DOHH2 (cell line): Measurements from ENCODE around the gene EPHA10.

ENCODE experiments used
- H3F3A ChIP-seq: fragments of 200-600 bp; sonication (generic), shearing (Covaris generic); 2 replicates; pipeline ENCODE4 v1.6.0; 2016; ENCODE audit warnings: antibody characterized with exemption, mild to moderate bottlenecking; ENCODE audit not compliant: control insufficient read depth, insufficient read depth
- H3K27ac ChIP-seq: fragments of 200-600 bp; sonication (generic); 2 replicates; pipeline ENCODE4 v1.5.1; 2014; ENCODE audit warnings: low read depth, mild to moderate bottlenecking, low read length, moderate library complexity
- H3K27me3 ChIP-seq: fragments of 200-600 bp; sonication (generic); 2 replicates; pipeline ENCODE4 v1.6.1; 2014; ENCODE audit warnings: mild to moderate bottlenecking, low read length, mixed read lengths; ENCODE audit not compliant: control insufficient read depth
- H3K36me3 ChIP-seq: fragments of 200-600 bp; sonication (generic); 2 replicates; pipeline ENCODE4 v1.6.1; 2014; ENCODE audit warnings: mild to moderate bottlenecking, low read length, moderate library complexity, mixed read lengths; ENCODE audit not compliant: control insufficient read depth
- H3K4me1 ChIP-seq: fragments of 200-600 bp; sonication (generic); 2 replicates; pipeline ENCODE4 v1.6.1; 2014; ENCODE audit warnings: mild to moderate bottlenecking, low read length, mixed read lengths; ENCODE audit not compliant: control insufficient read depth
- H3K4me2 ChIP-seq: fragments of 200-600 bp; sonication (generic); 2 replicates; pipeline ENCODE4 v1.6.0; 2014; ENCODE audit warnings: mild to moderate bottlenecking, low read length, moderate library complexity
- H3K4me3 ChIP-seq: fragments of 200-600 bp; sonication (generic); 2 replicates; pipeline ENCODE4 v1.5.1; 2014; ENCODE audit warnings: mild to moderate bottlenecking, low read length, mixed read lengths
- H3K79me2 ChIP-seq: fragments of 200-600 bp; sonication (generic); 2 replicates; pipeline ENCODE4 v1.6.1; 2014; ENCODE audit warnings: mild to moderate bottlenecking, low read length, mixed read lengths; ENCODE audit not compliant: control insufficient read depth
- H3K9me2 ChIP-seq: fragments of 200-600 bp; sonication (generic); replicated peaks from 2 replicates; pipeline ENCODE4 v1.6.1; 2014; ENCODE audit warnings: mild to moderate bottlenecking, low read length, mixed read lengths; ENCODE audit not compliant: control insufficient read depth
- H3K9me3 ChIP-seq: fragments of 200-600 bp; sonication (generic); 2 replicates; pipeline ENCODE4 v1.6.1; 2014; ENCODE audit warnings: antibody characterized with exemption, low read length, mixed read lengths; ENCODE audit not compliant: control insufficient read depth, insufficient read depth
- H4K20me1 ChIP-seq: fragments of 200-600 bp; sonication (generic); 2 replicates; pipeline ENCODE4 v1.6.0; 2014; ENCODE audit warnings: low read depth, mild to moderate bottlenecking, antibody characterized with exemption, low read length, moderate library complexity; ENCODE audit not compliant: control insufficient read depth, insufficient read depth
- CTCF ChIP-seq: fragments of 200-600 bp; sonication (generic); IDR thresholded peaks from one replicate; pipeline ENCODE4 v1.5.1; 2014; ENCODE audit warnings: antibody characterized with exemption, mild to moderate bottlenecking, low read depth, low read length; ENCODE audit not compliant: poor library complexity, severe bottlenecking
- EZH2phosphoT487 ChIP-seq: fragments of 200-600 bp; sonication (generic); IDR thresholded peaks from 2 replicates; pipeline ENCODE4 v1.6.1; 2017; ENCODE audit warnings: borderline replicate concordance, mild to moderate bottlenecking, antibody characterized with exemption, low read length, moderate library complexity, mixed read lengths

The EPHA10 gene

GRCh38 chr1:37697090-37697489, 67.8 kb downstream of the EPHA10 start:
- H3K79me2 ChIP-seq, result peaks cover 53% of the 10 kb centered on the region
- H3K9me3 ChIP-seq, result no peaks in the 10 kb centered on the region
- H3K27ac ChIP-seq, result no peak overlapping the region
- peaks cover 83% of the 10 kb centered on the region for H3K36me3 ChIP-seq
- H3K4me1 ChIP-seq, result peaks cover 15% of the 10 kb centered on the region
- H3K9me2 ChIP-seq, result no peaks in the 10 kb centered on the region
- H4K20me1 ChIP-seq, result 0 out of 2 replicates have a peak, but pooled peaks cover 10% of the 10 kb centered on the region
- no peak overlapping the region for H3K4me3 ChIP-seq
- peaks cover 2% of the 10 kb centered on the region; the same call in 1 of the 2 replicates for H3F3A ChIP-seq
- TF ChIP-seq CTCF (no peak), EZH2phosphoT487 (no peak)
- no peak overlapping the region for H3K4me2 ChIP-seq
- H3K27me3 ChIP-seq, result no peaks in the 10 kb centered on the region

- H3K9me2 ChIP-seq, result no peaks in the 10 kb centered on the region
- H3F3A ChIP-seq, result no peaks in the 10 kb centered on the region
- 0 out of 2 replicates have a peak, but pooled peaks cover 9% of the 10 kb centered on the region for H4K20me1 ChIP-seq
- peaks cover 60% of the 10 kb centered on the region for H3K36me3 ChIP-seq
- H3K79me2 ChIP-seq, result peaks cover 90% of the 10 kb centered on the region
- H3K4me2 ChIP-seq, result peak overlapping the region; percentile 60
- H3K4me1 ChIP-seq, result peaks cover 36% of the 10 kb centered on the region
- H3K9me3 ChIP-seq, result no peaks in the 10 kb centered on the region
- H3K27ac ChIP-seq, result peak overlapping the region; percentile 76
- H3K27me3 ChIP-seq, result no peaks in the 10 kb centered on the region
- TF ChIP-seq EZH2phosphoT487, result no peak
- H3K4me3 ChIP-seq, result peak overlapping the region; percentile 86
Observed at GRCh38 chr1:37692834-37693175, 72.1 kb downstream of the EPHA10 start.

- Histone ChIP-seq H4K20me1 (0 out of 2 replicates have a peak, but pooled peaks cover 4% of the 10 kb centered on the region), H3K27me3 (no peaks in the 10 kb centered on the region), H3K9me2 (no peaks in the 10 kb centered on the region), H3K4me3 (peak within 1 kb of the TSS; percentile 86), H3F3A (no peaks in the 10 kb centered on the region), H3K79me2 (peaks cover 86% of the 10 kb centered on the region), H3K27ac (peak within 1 kb of the TSS; percentile 76), H3K36me3 (peaks cover 56% of the 10 kb centered on the region), H3K4me1 (peaks cover 36% of the 10 kb centered on the region), H3K9me3 (no peaks in the 10 kb centered on the region), H3K4me2 (peak within 1 kb of the TSS; percentile 97)
- TF ChIP-seq CTCF (peak; percentile 67), EZH2phosphoT487 (no peak)
Observed at GRCh38 chr1:37692078-37692833, 72.7 kb downstream of the EPHA10 start, which contains the start of gene CDCA8. TSS of gene CDCA8 (plus strand) at chr1:37692516. CDS start at chr1:37692691, 175 bp downstream.

GRCh38 chr1:37691497-37692077, 73.3 kb downstream of the EPHA10 start:
- Histone ChIP-seq H3K4me2 (peak overlapping the region; percentile 97), H3F3A (no peaks in the 10 kb centered on the region), H4K20me1 (0 out of 2 replicates have a peak, but pooled peaks cover 2% of the 10 kb centered on the region), H3K27me3 (no peaks in the 10 kb centered on the region), H3K9me3 (no peaks in the 10 kb centered on the region), H3K27ac (peak overlapping the region; percentile 56), H3K4me3 (peak overlapping the region; percentile 86), H3K79me2 (peaks cover 79% of the 10 kb centered on the region), H3K9me2 (no peaks in the 10 kb centered on the region), H3K4me1 (peaks cover 36% of the 10 kb centered on the region), H3K36me3 (peaks cover 51% of the 10 kb centered on the region)
- TF ChIP-seq CTCF (no peak), EZH2phosphoT487 (no peak)
